HepG2 (cell line): ENCODE results near the gene ZNF3. TPM values are rescaled to one million over a fixed set of nuclear protein-coding genes. Genes with fewer than 3 reads are reported as not detected.
A peak's percentile ranks its signal among the peaks of the same experiment; 100 is the strongest.

Experiments
- BCL3 ChIP-seq: sonication (generic); formaldehyde crosslinking; IDR thresholded peaks from 2 replicates; pipeline ENCODE4 v1.5.1; 2020; ENCODE audit warnings: mild to moderate bottlenecking, missing genetic modification reagents, moderate library complexity
- CENPT ChIP-seq: sonication (generic); formaldehyde crosslinking; IDR thresholded peaks from 2 replicates; pipeline ENCODE4 v1.8.0; 2022; ENCODE audit warnings: low read depth, mild to moderate bottlenecking, moderate library complexity, missing genetic modification reagents
- DDIT3 ChIP-seq: sonication (generic); formaldehyde crosslinking; IDR thresholded peaks from 2 replicates; pipeline ENCODE4 v1.4.0; 2020; ENCODE audit warnings: mild to moderate bottlenecking, missing genetic modification reagents
- FIP1L1 ChIP-seq: fragments of 200-400 bp; formaldehyde crosslinking; IDR thresholded peaks from 2 replicates; pipeline ENCODE4 v1.6.1; 2018; ENCODE audit warnings: low read depth, mild to moderate bottlenecking, low read length, moderate library complexity, borderline replicate concordance; ENCODE audit not compliant: insufficient read depth
- KDM2A ChIP-seq: sonication (generic); formaldehyde crosslinking; IDR thresholded peaks from 2 replicates; pipeline ENCODE4 v1.4.0; 2020; ENCODE audit warnings: low read depth, missing genetic modification reagents, borderline replicate concordance
- LRRFIP1 ChIP-seq: sonication (generic); formaldehyde crosslinking; conservative IDR thresholded peaks from 2 replicates; pipeline ENCODE4 v1.4.0; 2020; ENCODE audit warnings: missing genetic modification reagents
- NCOR1 ChIP-seq: fragments of 200-600 bp; sonication (generic); IDR thresholded peaks from 2 replicates; pipeline ENCODE4 v1.7.0; 2017; ENCODE audit warnings: antibody characterized with exemption, low read length, borderline replicate concordance
- NRL ChIP-seq: sonication (generic); formaldehyde crosslinking; IDR thresholded peaks from 2 replicates; pipeline ENCODE4 v1.5.0; 2020; ENCODE audit warnings: missing genetic modification reagents, mild to moderate bottlenecking, moderate library complexity, borderline replicate concordance
- PCBP2 ChIP-seq: fragments of 200-400 bp; formaldehyde crosslinking; optimal IDR thresholded peaks from 2 replicates; pipeline ENCODE3; 2018; ENCODE audit warnings: low read length, low read depth; ENCODE audit not compliant: poor library complexity, severe bottlenecking
- POLR2AphosphoS5 ChIP-seq: IDR thresholded peaks from 2 replicates; pipeline ENCODE4 v1.6.1; 2012; ENCODE audit warnings: low read depth, low read length
- REL ChIP-seq: sonication (generic); formaldehyde crosslinking; conservative IDR thresholded peaks from 2 replicates; pipeline ENCODE4 v1.8.0; 2022; ENCODE audit warnings: mild to moderate bottlenecking, missing genetic modification reagents, moderate library complexity
- STAT6 ChIP-seq: sonication (generic); formaldehyde crosslinking; IDR thresholded peaks from 2 replicates; pipeline ENCODE4 v1.4.0; 2020; ENCODE audit warnings: missing genetic modification reagents, mild to moderate bottlenecking, borderline replicate concordance
- TBX2 ChIP-seq: sonication (generic); formaldehyde crosslinking; IDR thresholded peaks from 2 replicates; pipeline ENCODE4 v1.5.0; 2020; ENCODE audit warnings: missing genetic modification reagents, mild to moderate bottlenecking, borderline replicate concordance
- ZBTB33 ChIP-seq: sonication (generic); formaldehyde crosslinking; IDR thresholded peaks from 2 replicates; pipeline ENCODE4 v1.4.0; 2020; ENCODE audit warnings: missing genetic modification reagents
- ZFAT ChIP-seq: sonication (generic); formaldehyde crosslinking; conservative IDR thresholded peaks from 2 replicates; pipeline ENCODE4 v1.8.1; 2023; ENCODE audit warnings: missing genetic modification reagents, inconsistent platforms
- ZNF292 ChIP-seq: sonication (generic); formaldehyde crosslinking; IDR thresholded peaks from 2 replicates; pipeline ENCODE4 v1.8.1; 2022; ENCODE audit warnings: mild to moderate bottlenecking, low read depth, missing genetic modification reagents, borderline replicate concordance
- ZNF367 ChIP-seq: sonication (generic); formaldehyde crosslinking; IDR thresholded peaks from 2 replicates; pipeline ENCODE4 v1.4.0; 2020; ENCODE audit warnings: missing genetic modification reagents, borderline replicate concordance
- ZNF556 ChIP-seq: sonication (generic); formaldehyde crosslinking; IDR thresholded peaks from 2 replicates; pipeline ENCODE4 v1.4.0; 2020; ENCODE audit warnings: mild to moderate bottlenecking, missing genetic modification reagents, borderline replicate concordance
- ZNF605 ChIP-seq: sonication (generic); formaldehyde crosslinking; IDR thresholded peaks from 2 replicates; pipeline ENCODE4 v1.8.0; 2022; ENCODE audit warnings: mild to moderate bottlenecking, missing genetic modification reagents
- polyA plus RNA-seq, 8 experiments: library from polyadenylated mRNA; depleted of rRNA in 3 of 8; stranded (reverse) in 7 of 8; unstranded in 1 of 8; fragments of >200 nt; fragmentation: Illumina TruSeq in 4 of 8; extraction: Trizol in 4 of 8; gene quantifications; 2 replicates each; pipeline versions ENCODE4 v1.2.1 to v1.2.3, GENCODE V29; 2011 to 2016; ENCODE audit warnings: low read depth in 4 of 8, missing spikeins in 1 of 8, mixed read lengths in 1 of 8; ENCODE audit not compliant: insufficient read depth in 1 of 8
- total RNA-seq, 5 experiments: library from RNA; depleted of rRNA; stranded (reverse); fragments of >200 nt; fragmentation: Illumina TruSeq; extraction: Trizol; gene quantifications; 2 replicates each; pipeline ENCODE4 v1.2.3, GENCODE V29; 2016; ENCODE audit warnings: low read depth in 1 of 5

Gene ZNF3
- total and polyA plus RNA-seq, 2 of the 13 experiments (the other 11 are each of a cell fraction or from before 2014, with no cell fraction given): 33.7 to 56.9 TPM

GRCh38 chr7:100119970-100120732, 38.6 kb upstream of the ZNF3 start (continued):
- TF ChIP-seq LRRFIP1 (CRISPR knock-in tag): no peak
- TF ChIP-seq REL (CRISPR knock-in tag): no peak
- peak; percentile 40; the same call in 1 of the 2 replicates for TF ChIP-seq ZNF605 (CRISPR knock-in tag)
- TF ChIP-seq ZBTB33 (CRISPR knock-in tag): no peak
- no peak for TF ChIP-seq DDIT3 (CRISPR knock-in tag)
- no peak for TF ChIP-seq NRL (CRISPR knock-in tag)
- TF ChIP-seq CENPT: no peak
- TF ChIP-seq PCBP2: no peak
- TF ChIP-seq TBX2 (CRISPR knock-in tag): no peak
- TF ChIP-seq ZNF556 (CRISPR knock-in tag): no peak
- TF ChIP-seq KDM2A (CRISPR knock-in tag): no peak
- no peak for TF ChIP-seq ZFAT (CRISPR knock-in tag)
- TF ChIP-seq ZNF367: no peak
- no peak for TF ChIP-seq FIP1L1
- TF ChIP-seq BCL3 (CRISPR knock-in tag): peak; percentile 9; the same call in 1 of the 2 replicates
- TF ChIP-seq POLR2AphosphoS5: no peak
- TF ChIP-seq STAT6 (CRISPR knock-in tag): no peak
- TF ChIP-seq NCOR1: no peak
- TF ChIP-seq ZNF292 (CRISPR knock-in tag): peak; percentile 39; the same call in 1 of the 2 replicates
